AG10803 (cell line): Measurements from ENCODE around the gene WDR70.

Source experiments
- DNase-seq: peaks from one replicate; pipeline ENCODE4 v3.0.0; 2010; ENCODE audit warnings: low read depth
- H3K4me3 ChIP-seq: 2 replicates; pipeline ENCODE4 v1.5.1; 2011; ENCODE audit warnings: mild to moderate bottlenecking, low read length, control low read depth
- TF ChIP-seq, protein P1 (sequence below): conservative IDR thresholded peaks from 2 replicates; pipeline ENCODE4 v1.5.1; 2011; ENCODE audit warnings: mild to moderate bottlenecking, low read length, control low read depth, inconsistent platforms

The WDR70 gene

GRCh38 chr5:37769840-37770239, 390.7 kb downstream of the WDR70 start:
- no peak for DNase-seq
- TF ChIP-seq, protein P1, sequence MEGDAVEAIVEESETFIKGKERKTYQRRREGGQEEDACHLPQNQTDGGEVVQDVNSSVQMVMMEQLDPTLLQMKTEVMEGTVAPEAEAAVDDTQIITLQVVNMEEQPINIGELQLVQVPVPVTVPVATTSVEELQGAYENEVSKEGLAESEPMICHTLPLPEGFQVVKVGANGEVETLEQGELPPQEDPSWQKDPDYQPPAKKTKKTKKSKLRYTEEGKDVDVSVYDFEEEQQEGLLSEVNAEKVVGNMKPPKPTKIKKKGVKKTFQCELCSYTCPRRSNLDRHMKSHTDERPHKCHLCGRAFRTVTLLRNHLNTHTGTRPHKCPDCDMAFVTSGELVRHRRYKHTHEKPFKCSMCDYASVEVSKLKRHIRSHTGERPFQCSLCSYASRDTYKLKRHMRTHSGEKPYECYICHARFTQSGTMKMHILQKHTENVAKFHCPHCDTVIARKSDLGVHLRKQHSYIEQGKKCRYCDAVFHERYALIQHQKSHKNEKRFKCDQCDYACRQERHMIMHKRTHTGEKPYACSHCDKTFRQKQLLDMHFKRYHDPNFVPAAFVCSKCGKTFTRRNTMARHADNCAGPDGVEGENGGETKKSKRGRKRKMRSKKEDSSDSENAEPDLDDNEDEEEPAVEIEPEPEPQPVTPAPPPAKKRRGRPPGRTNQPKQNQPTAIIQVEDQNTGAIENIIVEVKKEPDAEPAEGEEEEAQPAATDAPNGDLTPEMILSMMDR: no peak
- no peak overlapping the region for H3K4me3 ChIP-seq

- DNase-seq: no peak
- H3K4me3 ChIP-seq: no peak overlapping the region
- TF ChIP-seq, protein P1: 0 out of 2 replicates have a peak, but pooled peaks have one; percentile 8
These were observed 391.7 kb downstream of the WDR70 start for GRCh38 chr5:37770786-37771185.

GRCh38 chr5:37771203-37771611, 392.1 kb downstream of the WDR70 start:
- TF ChIP-seq, protein P1: no peak
- peak overlapping the region; percentile 12 for H3K4me3 ChIP-seq
- no peak for DNase-seq

GRCh38 chr5:37771731-37772130, 392.6 kb downstream of the WDR70 start:
- no peak overlapping the region for H3K4me3 ChIP-seq
- TF ChIP-seq, protein P1: no peak
- DNase-seq: peak; percentile 100

DNA sequence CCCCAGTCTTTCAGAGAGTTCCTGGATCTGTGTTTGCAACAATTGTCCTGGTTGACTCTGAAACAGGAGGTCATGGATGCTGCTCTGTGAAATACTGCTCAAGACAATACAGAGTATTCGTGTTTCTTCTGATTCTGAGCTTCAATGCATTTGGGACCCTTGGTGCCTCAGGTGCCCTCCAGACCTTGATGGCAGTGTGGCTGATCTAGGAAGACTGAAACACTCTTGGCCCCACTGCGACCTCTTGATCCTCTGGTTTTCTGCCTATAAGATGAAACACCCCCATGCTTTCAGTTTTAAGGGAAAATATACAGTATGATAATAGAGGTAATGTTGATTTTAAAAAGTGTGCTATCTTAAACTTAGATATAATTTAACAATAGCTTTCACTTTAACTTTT, 393.1 kb downstream of the WDR70 start:
- H3K4me3 ChIP-seq: peak overlapping the region; percentile 8; the same call in 1 of the 2 replicates
- no peak for DNase-seq
- TF ChIP-seq, protein P1: no peak

DNA sequence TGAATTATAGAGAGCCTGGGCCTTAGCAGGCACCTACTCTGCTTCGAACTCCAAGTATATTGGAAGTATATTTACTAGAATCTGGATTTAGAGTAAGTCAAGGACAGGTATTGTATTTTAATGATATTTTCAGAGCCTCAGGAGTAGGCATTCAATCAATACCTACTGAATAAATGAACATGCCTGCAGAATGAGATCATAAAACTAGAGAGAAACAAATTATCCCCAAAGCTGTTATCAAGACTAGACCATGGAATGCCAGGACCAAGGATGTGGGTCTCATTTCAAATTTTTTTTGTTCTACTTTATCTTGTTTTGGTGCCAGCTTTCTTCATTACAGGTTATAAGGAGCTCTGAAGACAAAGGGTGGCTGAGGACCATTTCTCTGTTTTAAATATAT, 394.7 kb downstream of the WDR70 start:
- TF ChIP-seq, protein P1: no peak
- H3K4me3 ChIP-seq: no peak overlapping the region
- DNase-seq: no peak

GRCh38 chr5:37774912-37775483, 395.9 kb downstream of the WDR70 start:
- TF ChIP-seq, protein P1: peak; percentile 73
- H3K4me3 ChIP-seq: no peak overlapping the region
- DNase-seq: peak; percentile 58
